Measurements from ENCODE around the gene AGBL3. TPM values are rescaled to one million over a fixed set of nuclear protein-coding genes. Genes with fewer than 3 reads are reported as not detected.
A peak's percentile ranks its signal among the peaks of the same experiment; 100 is the strongest.

AGBL3 gene
- total and polyA plus RNA-seq, 9 of the 15 experiments (the other 6 are each of a cell fraction or from before 2014, with no cell fraction given): 0.54 to 2.9 (median 1.7) TPM

GRCh38 chr7:135160098-135160857 lies 174.0 kb downstream of the AGBL3 start (continued):
- TF ChIP-seq CHAMP1 (IDR thresholded peaks at IDR 0.05) (peak; percentile 73), YY1 (IDR thresholded peaks at IDR 0.05; ENCODE audit: borderline replicate concordance in 1 of 3, control insufficient read depth in 1 of 3, extremely low read depth in 1 of 3, insufficient read depth in 3 of 3, insufficient read length in 1 of 3, insufficient replicate concordance in 2 of 3, low read depth in 1 of 3, low read length in 2 of 3) (peak in 1 of 3 experiments; percentile 71), ZNF224 (CRISPR knock-in tag; IDR thresholded peaks at IDR 0.05) (no peak), ZNF316 (IDR thresholded peaks at IDR 0.05) (peak; percentile 98), RBM39 (optimal IDR thresholded peaks at IDR 0.05; ENCODE audit: low read depth, low read length) (no peak), EGR1 (conservative IDR thresholded peaks at IDR 0.05) (no peak), NCOA1 (IDR thresholded peaks at IDR 0.05; ENCODE audit: low read depth) (peak; percentile 32; the same call in 1 of the 2 replicates), PHF20 (IDR thresholded peaks at IDR 0.05; ENCODE audit: partially characterized antibody) (no peak), MECOM (CRISPR knock-in tag; IDR thresholded peaks at IDR 0.05) (0 out of 2 replicates have a peak, but pooled peaks have one; percentile 22), PYGO2 (tag; IDR thresholded peaks at IDR 0.05) (no peak), ZBTB49 (CRISPR knock-in tag; IDR thresholded peaks at IDR 0.05; ENCODE audit: borderline replicate concordance) (no peak), ZC3H8 (IDR thresholded peaks at IDR 0.05) (no peak), L3MBTL2 (IDR thresholded peaks at IDR 0.05) (peak; percentile 66), ZNF24 (IDR thresholded peaks at IDR 0.05) (no peak), ATF1 (CRISPR knock-in tag; IDR thresholded peaks at IDR 0.05) (no peak), ATF1 (tag; IDR thresholded peaks at IDR 0.05) (peak; percentile 12; the same call in 1 of the 2 replicates), FIP1L1 (IDR thresholded peaks at IDR 0.05; ENCODE audit: low read depth, low read length, poor library complexity, severe bottlenecking) (no peak), PRDM10 (IDR thresholded peaks at IDR 0.05; ENCODE audit: partially characterized antibody) (no peak), PCBP2 (IDR thresholded peaks at IDR 0.05; ENCODE audit: low read depth, low read length, poor library complexity, severe bottlenecking) (no peak), ATF7 (IDR thresholded peaks at IDR 0.05) (peak; percentile 64), ZFP36 (IDR thresholded peaks at IDR 0.05; ENCODE audit: low read depth, low read length, partially characterized antibody) (no peak)
